Measurements from ENCODE around the gene MCTP2. TPM values are rescaled to one million over a fixed set of nuclear protein-coding genes. Genes with fewer than 3 reads are reported as not detected.

MCTP2 gene
- total RNA-seq, 4 donors from 2014 or later, result 0.13 to 2.0 (median 0.43) TPM

DNA sequence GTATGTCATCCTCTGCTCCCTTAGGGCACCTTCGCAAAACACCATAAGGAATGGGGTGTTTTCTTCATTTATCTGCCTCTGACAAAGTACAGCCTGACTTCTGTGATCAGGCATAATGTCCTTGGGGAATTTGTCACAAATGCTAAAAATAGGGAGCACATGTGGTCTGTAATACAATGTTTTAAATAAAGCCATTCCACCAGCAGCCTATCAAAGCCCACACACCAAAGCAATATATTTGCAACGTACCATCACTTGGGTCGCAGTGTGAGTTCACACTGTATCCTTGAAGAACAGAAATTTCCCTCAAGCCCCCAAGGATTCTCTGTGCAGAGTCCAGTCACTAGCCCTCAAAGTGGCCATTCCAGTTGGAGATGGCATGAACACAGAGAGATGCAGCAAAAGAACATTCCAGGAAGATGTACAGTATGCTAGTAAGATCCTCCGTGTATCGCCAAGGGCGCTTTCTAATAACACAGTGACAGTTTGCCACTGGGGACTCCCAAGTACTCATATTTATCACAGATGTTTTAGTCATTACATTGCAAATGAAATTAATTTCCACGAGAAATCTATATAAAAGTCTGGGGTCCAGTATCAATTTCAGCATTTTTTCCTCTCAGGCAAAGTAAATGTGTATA is 246.7 kb downstream of the MCTP2 start:
- Histone ChIP-seq H3K9me3 (no peaks in the 10 kb centered on the region), H3K36me3 (no peaks in the 10 kb centered on the region), H3K4me1 (no peaks in the 10 kb centered on the region), H3K27me3 (no peaks in the 10 kb centered on the region), H3K27ac (no peak overlapping the region), H3K4me3 (no peak overlapping the region)
- DNase-seq (no peak), ATAC-seq (no peak)
- intact Hi-C loops (cut with DNase I; ENCODE audit: low total_unique reads), result no loop called here
- in situ Hi-C loops (cut with MboI; ENCODE audit: low sequenced_read_pairs in 4 of 4), result no loop called here
- TF ChIP-seq, protein P1, sequence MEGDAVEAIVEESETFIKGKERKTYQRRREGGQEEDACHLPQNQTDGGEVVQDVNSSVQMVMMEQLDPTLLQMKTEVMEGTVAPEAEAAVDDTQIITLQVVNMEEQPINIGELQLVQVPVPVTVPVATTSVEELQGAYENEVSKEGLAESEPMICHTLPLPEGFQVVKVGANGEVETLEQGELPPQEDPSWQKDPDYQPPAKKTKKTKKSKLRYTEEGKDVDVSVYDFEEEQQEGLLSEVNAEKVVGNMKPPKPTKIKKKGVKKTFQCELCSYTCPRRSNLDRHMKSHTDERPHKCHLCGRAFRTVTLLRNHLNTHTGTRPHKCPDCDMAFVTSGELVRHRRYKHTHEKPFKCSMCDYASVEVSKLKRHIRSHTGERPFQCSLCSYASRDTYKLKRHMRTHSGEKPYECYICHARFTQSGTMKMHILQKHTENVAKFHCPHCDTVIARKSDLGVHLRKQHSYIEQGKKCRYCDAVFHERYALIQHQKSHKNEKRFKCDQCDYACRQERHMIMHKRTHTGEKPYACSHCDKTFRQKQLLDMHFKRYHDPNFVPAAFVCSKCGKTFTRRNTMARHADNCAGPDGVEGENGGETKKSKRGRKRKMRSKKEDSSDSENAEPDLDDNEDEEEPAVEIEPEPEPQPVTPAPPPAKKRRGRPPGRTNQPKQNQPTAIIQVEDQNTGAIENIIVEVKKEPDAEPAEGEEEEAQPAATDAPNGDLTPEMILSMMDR (IDR thresholded peaks at IDR 0.05 in 4 of 5, conservative IDR thresholded peaks at IDR 0.05 in 1 of 5), result no peak
- no peak for TF ChIP-seq POLR2A (IDR thresholded peaks at IDR 0.05)

DNA sequence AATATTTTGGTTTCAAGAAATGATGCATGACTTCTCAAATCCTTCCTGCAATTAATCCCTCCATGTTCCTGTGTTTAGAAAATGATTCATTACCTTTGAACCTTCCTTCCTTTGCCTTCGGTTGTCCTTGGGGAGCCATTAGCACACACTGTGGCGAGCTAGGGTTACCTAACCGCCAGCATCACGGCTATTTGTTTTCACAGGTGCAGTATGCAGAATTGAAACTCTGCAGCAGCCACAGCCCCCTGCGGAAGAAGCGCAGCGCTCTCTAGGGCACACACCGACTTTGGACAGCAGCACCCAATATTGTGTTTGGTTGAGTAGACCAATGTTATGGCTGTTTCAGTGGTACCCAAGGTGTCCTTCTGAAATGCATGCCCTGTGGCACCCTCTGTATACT is 247.4 kb downstream of the MCTP2 start:
- intact Hi-C loops (cut with DNase I; ENCODE audit: low total_unique reads), result no loop called here
- in situ Hi-C loops (cut with MboI; ENCODE audit: low sequenced_read_pairs in 4 of 4), result no loop called here

DNA sequence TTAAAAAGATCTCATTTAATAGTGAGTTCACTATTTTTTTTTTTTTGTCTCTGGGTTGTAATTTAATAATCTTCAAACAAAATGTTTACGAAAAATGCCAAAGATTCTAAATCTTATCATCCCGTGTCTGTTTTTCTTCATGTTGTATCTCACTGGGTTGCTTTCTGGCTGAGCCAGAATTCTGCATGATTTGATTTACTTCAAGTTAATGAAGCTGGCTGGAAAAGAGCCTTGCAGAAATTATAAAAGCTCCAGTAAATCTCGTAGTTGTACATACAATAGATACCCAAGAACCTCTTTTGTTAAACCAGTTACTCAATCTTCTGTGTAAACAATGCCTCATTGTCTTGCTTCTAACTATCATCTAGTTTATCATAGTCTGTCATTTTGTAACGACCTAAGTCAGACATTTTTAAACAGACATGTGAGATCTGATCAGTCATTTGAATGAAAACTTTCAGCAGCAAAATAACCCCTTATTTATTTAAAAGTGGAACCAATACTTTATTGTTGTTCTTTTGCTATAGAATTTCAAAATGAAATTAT is 249.0 kb downstream of the MCTP2 start:
- TF ChIP-seq POLR2A (IDR thresholded peaks at IDR 0.05), result no peak
- TF ChIP-seq, protein P1 (IDR thresholded peaks at IDR 0.05 in 4 of 5, conservative IDR thresholded peaks at IDR 0.05 in 1 of 5), result no peak
- Histone ChIP-seq H3K27me3 (no peaks in the 10 kb centered on the region), H3K36me3 (no peaks in the 10 kb centered on the region), H3K9me3 (no peaks in the 10 kb centered on the region), H3K27ac (no peak overlapping the region), H3K4me3 (no peak overlapping the region), H3K4me1 (no peaks in the 10 kb centered on the region)
- DNase-seq (no peak), ATAC-seq (no peak)
- in situ Hi-C loops (cut with MboI; ENCODE audit: low sequenced_read_pairs in 4 of 4), result no loop called here
- intact Hi-C loops (cut with DNase I; ENCODE audit: low total_unique reads), result no loop called here

More for the DNA sequence above, 247.4 kb downstream of the MCTP2 start:
- no peak overlapping the region for H3K4me3 ChIP-seq
- H3K27ac ChIP-seq, result no peak overlapping the region
- H3K27me3 ChIP-seq, result no peaks in the 10 kb centered on the region
- H3K36me3 ChIP-seq, result no peaks in the 10 kb centered on the region
- H3K9me3 ChIP-seq, result no peaks in the 10 kb centered on the region
- DNase-seq, result no peak
- TF ChIP-seq, protein P1 (IDR thresholded peaks at IDR 0.05 in 4 of 5, conservative IDR thresholded peaks at IDR 0.05 in 1 of 5), result no peak
- TF ChIP-seq POLR2A (IDR thresholded peaks at IDR 0.05), result no peak
- ATAC-seq, result no peak
- H3K4me1 ChIP-seq, result no peaks in the 10 kb centered on the region

DNA sequence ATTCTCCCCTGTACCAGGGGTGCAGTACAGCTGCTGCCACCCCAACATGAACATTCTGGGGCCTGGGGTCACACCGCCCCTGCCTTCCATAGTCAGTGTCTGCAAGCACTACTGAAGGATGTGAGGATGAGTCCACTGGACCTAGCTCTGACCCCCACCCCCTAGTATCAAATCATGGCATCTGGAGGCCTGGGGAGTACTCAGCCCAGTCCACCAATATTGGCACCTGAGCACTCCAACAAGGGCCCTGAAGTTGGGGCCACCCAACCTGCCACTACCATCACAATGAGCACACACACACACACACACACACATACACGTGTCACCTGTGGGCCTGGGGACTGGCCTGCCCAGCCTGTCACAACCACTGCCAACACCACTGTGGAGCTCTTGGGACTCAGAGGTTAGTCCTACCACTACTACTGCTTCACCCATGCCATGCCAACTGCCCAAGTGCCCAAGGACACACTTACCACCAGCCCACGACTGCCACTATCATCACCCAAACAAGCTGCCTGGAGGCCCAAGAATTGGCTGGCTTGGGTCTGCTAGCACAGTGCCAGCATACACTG is 253.9 kb downstream of the MCTP2 start:
- in situ Hi-C loops (cut with MboI; ENCODE audit: low sequenced_read_pairs in 4 of 4), result no loop called here
- intact Hi-C loops (cut with DNase I; ENCODE audit: low total_unique reads), result no loop called here
- TF ChIP-seq POLR2A (IDR thresholded peaks at IDR 0.05), result no peak
- TF ChIP-seq, protein P1 (IDR thresholded peaks at IDR 0.05 in 4 of 5, conservative IDR thresholded peaks at IDR 0.05 in 1 of 5), result no peak
- H3K27ac ChIP-seq, result no peak overlapping the region
- H3K9me3 ChIP-seq, result no peaks in the 10 kb centered on the region
- no peak for DNase-seq
- no peaks in the 10 kb centered on the region for H3K27me3 ChIP-seq
- ATAC-seq, result no peak
- no peak overlapping the region for H3K4me3 ChIP-seq
- no peaks in the 10 kb centered on the region for H3K36me3 ChIP-seq
- no peaks in the 10 kb centered on the region for H3K4me1 ChIP-seq

Measured in gastrocnemius medialis (tissue), 4 donors.